ENCODE data around the gene GPR62.

GPR62 gene

GRCh38 chr3:52006017-52006819 lies 51.0 kb downstream of the GPR62 start:
- no peak overlapping the region for H3K27ac ChIP-seq
- H3K4me1 ChIP-seq (ENCODE audit: control insufficient read depth in 1 of 2, insufficient read depth in 1 of 2, low read depth in 1 of 2, low read length in 1 of 2): peaks cover 0 to 5% of the 10 kb centered on the region in 2 experiments
- H3K9me3 ChIP-seq: no peaks in the 10 kb centered on the region
- H3K4me3 ChIP-seq (ENCODE audit: low read depth in 1 of 2, low read length in 1 of 2): no peak overlapping the region
- TF ChIP-seq, protein P1, sequence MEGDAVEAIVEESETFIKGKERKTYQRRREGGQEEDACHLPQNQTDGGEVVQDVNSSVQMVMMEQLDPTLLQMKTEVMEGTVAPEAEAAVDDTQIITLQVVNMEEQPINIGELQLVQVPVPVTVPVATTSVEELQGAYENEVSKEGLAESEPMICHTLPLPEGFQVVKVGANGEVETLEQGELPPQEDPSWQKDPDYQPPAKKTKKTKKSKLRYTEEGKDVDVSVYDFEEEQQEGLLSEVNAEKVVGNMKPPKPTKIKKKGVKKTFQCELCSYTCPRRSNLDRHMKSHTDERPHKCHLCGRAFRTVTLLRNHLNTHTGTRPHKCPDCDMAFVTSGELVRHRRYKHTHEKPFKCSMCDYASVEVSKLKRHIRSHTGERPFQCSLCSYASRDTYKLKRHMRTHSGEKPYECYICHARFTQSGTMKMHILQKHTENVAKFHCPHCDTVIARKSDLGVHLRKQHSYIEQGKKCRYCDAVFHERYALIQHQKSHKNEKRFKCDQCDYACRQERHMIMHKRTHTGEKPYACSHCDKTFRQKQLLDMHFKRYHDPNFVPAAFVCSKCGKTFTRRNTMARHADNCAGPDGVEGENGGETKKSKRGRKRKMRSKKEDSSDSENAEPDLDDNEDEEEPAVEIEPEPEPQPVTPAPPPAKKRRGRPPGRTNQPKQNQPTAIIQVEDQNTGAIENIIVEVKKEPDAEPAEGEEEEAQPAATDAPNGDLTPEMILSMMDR (IDR thresholded peaks at IDR 0.05): no peak
- no peaks in the 10 kb centered on the region for H3K27me3 ChIP-seq
- H3K36me3 ChIP-seq: no peaks in the 10 kb centered on the region

GRCh38 chr3:52006820-52007133 lies 51.6 kb downstream of the GPR62 start:
- Histone ChIP-seq H3K27me3 (no peaks in the 10 kb centered on the region), H3K36me3 (no peaks in the 10 kb centered on the region), H3K4me1 (ENCODE audit: control insufficient read depth in 1 of 2, insufficient read depth in 1 of 2, low read depth in 1 of 2, low read length in 1 of 2) (no peaks in the 10 kb centered on the region), H3K4me3 (ENCODE audit: low read depth in 1 of 2, low read length in 1 of 2) (no peak overlapping the region), H3K9me3 (no peaks in the 10 kb centered on the region), H3K27ac (no peak overlapping the region)
- TF ChIP-seq, protein P1 (IDR thresholded peaks at IDR 0.05): no peak

Measured in neutrophil (primary cell).